Endodermal cell (in vitro differentiated cells): ENCODE data around the gene SPATA7. TPM values are rescaled to one million over a fixed set of nuclear protein-coding genes. Genes with fewer than 3 reads are reported as not detected.

Experiments used
- DNase-seq: peaks from one replicate; pipeline ENCODE4 v3.0.0-alpha.2; 2017
- H3K27ac ChIP-seq: 2 replicates; pipeline ENCODE4 v1.5.1; 2013; ENCODE audit warnings: mild to moderate bottlenecking, low read depth, low read length, moderate library complexity
- H3K27me3 ChIP-seq: 2 replicates; pipeline ENCODE4 v1.6.1; 2013; ENCODE audit warnings: mild to moderate bottlenecking, low read length, moderate library complexity; ENCODE audit not compliant: insufficient read depth, control insufficient read depth, poor library complexity, severe bottlenecking
- H3K36me3 ChIP-seq: 2 replicates; pipeline ENCODE4 v1.7.0; 2013; ENCODE audit warnings: mild to moderate bottlenecking, low read length, moderate library complexity; ENCODE audit not compliant: control insufficient read depth, insufficient read depth
- H3K4me1 ChIP-seq: one replicate; pipeline ENCODE4 v1.7.0; 2013; ENCODE audit warnings: low read length; ENCODE audit not compliant: control insufficient read depth, insufficient read depth
- H3K4me3 ChIP-seq: 2 replicates; pipeline ENCODE4 v1.5.1; 2013; ENCODE audit warnings: mild to moderate bottlenecking, low read length, moderate library complexity
- H3K9ac ChIP-seq: 2 replicates; pipeline ENCODE4 v1.6.1; 2013; ENCODE audit warnings: mild to moderate bottlenecking, low read length, moderate library complexity; ENCODE audit not compliant: poor library complexity, severe bottlenecking; ENCODE audit errors: extremely low read depth
- H3K9me3 ChIP-seq: 2 replicates; pipeline ENCODE4 v1.6.1; 2013; ENCODE audit warnings: mild to moderate bottlenecking, low read length, moderate library complexity; ENCODE audit not compliant: control insufficient read depth
- H3K27ac Mint-ChIP-seq: 2 replicates; pipeline ENCODE4 v1.8.0; 2020; ENCODE audit warnings: mixed read lengths
- H3K27me3 Mint-ChIP-seq: 2 replicates; pipeline ENCODE4 v1.8.0; 2021; ENCODE audit warnings: mild to moderate bottlenecking, mixed read lengths; ENCODE audit not compliant: insufficient read depth
- H3K36me3 Mint-ChIP-seq: 2 replicates; pipeline ENCODE4 v1.8.0; 2020; ENCODE audit warnings: low read depth, mixed read lengths
- H3K4me1 Mint-ChIP-seq: 2 replicates; pipeline ENCODE4 v1.8.0; 2020; ENCODE audit warnings: mixed read lengths
- H3K4me3 Mint-ChIP-seq: 2 replicates; pipeline ENCODE4 v1.8.0; 2020; ENCODE audit warnings: mild to moderate bottlenecking, moderate library complexity, mixed read lengths
- H3K9me3 Mint-ChIP-seq: 2 replicates; pipeline ENCODE4 v1.8.0; 2020; ENCODE audit warnings: mild to moderate bottlenecking, mixed read lengths
- CTCF ChIP-seq: fragments of 200-600 bp; sonication (generic); conservative IDR thresholded peaks from 2 replicates; pipeline ENCODE4 v1.5.0; 2021; ENCODE audit warnings: antibody characterized with exemption, mild to moderate bottlenecking
- WGBS, 2 experiments: methylation state at CpG; one replicate each; pipeline versions ENCODE4 v1.1.5 to v1.1.7; 2013; ENCODE audit warnings: missing lambda C conversion rate in 2 of 2, mixed read lengths in 1 of 2; ENCODE audit not compliant: insufficient coverage in 1 of 2, insufficient read length in 1 of 2; 5-methylcytosine and 5-hydroxymethylcytosine counted together
- total RNA-seq, 2 donors: library from RNA; stranded (reverse); fragmentation: NEBNext Ultra II Directional in 1 of 2; extraction: Animal tissue kit (Norgen Biotek cat#: 25700) in 1 of 2; gene quantifications; 2 replicates in 1 of 2; 3 replicates in 1 of 2; pipeline ENCODE4 v1.2.1, GENCODE V29; 2021

SPATA7 gene
- total RNA-seq, 2 donors from 2014 or later: 20.6 to 47.0 TPM

GRCh38 chr14:88392609-88393008 is 7.2 kb downstream of the SPATA7 start:
- DNase-seq: no peak
- H3K36me3 ChIP-seq: peaks cover 45% of the 10 kb centered on the region
- no peak for TF ChIP-seq CTCF
- Mint-ChIP-seq H3K36me3 (peaks cover 25% of the 10 kb centered on the region), H3K4me3 (no peak overlapping the region), H3K9me3 (peaks cover 5% of the 10 kb centered on the region), H3K4me1 (peaks cover 10% of the 10 kb centered on the region), H3K27me3 (no peaks in the 10 kb centered on the region), H3K27ac (no peak overlapping the region)
- 97 to 100% methylated on average over 1 of the region's 2 CpGs for WGBS, 2 experiments
- H3K4me1 ChIP-seq: peaks cover 3% of the 10 kb centered on the region
- no peaks in the 10 kb centered on the region for H3K27me3 ChIP-seq
- peaks cover 9% of the 10 kb centered on the region for H3K9me3 ChIP-seq
- no peak overlapping the region for H3K4me3 ChIP-seq
- H3K27ac ChIP-seq: no peak overlapping the region
- H3K9ac ChIP-seq: no peak overlapping the region

- H3K4me3 ChIP-seq: no peak overlapping the region
- Mint-ChIP-seq H3K27me3 (no peaks in the 10 kb centered on the region), H3K9me3 (peaks cover 46% of the 10 kb centered on the region), H3K4me3 (no peak overlapping the region), H3K27ac (no peak overlapping the region), H3K4me1 (no peaks in the 10 kb centered on the region), H3K36me3 (peaks cover 80% of the 10 kb centered on the region)
- 98 to 100% methylated on average over 1 to 5 of the region's 5 CpGs for WGBS, 2 experiments
- peaks cover 34% of the 10 kb centered on the region for H3K9me3 ChIP-seq
- H3K27me3 ChIP-seq: no peaks in the 10 kb centered on the region
- H3K4me1 ChIP-seq: no peaks in the 10 kb centered on the region
- H3K36me3 ChIP-seq: peaks cover 14% of the 10 kb centered on the region
- H3K27ac ChIP-seq: no peak overlapping the region
- no peak overlapping the region for H3K9ac ChIP-seq
- DNase-seq: peak; percentile 61
- no peak for TF ChIP-seq CTCF
Measured at GRCh38 chr14:88411039-88411438, 25.6 kb downstream of the SPATA7 start.

- peaks cover 34% of the 10 kb centered on the region for H3K36me3 ChIP-seq
- no peak for TF ChIP-seq CTCF
- H3K27me3 Mint-ChIP-seq: no peaks in the 10 kb centered on the region
- no peaks in the 10 kb centered on the region for H3K4me1 Mint-ChIP-seq
- H3K9me3 ChIP-seq: peaks cover 48% of the 10 kb centered on the region
- no peak overlapping the region for H3K27ac ChIP-seq
- no peaks in the 10 kb centered on the region for H3K27me3 ChIP-seq
- no peak overlapping the region for H3K27ac Mint-ChIP-seq
- H3K4me1 ChIP-seq: no peaks in the 10 kb centered on the region
- DNase-seq: no peak
- peaks cover 71% of the 10 kb centered on the region for H3K36me3 Mint-ChIP-seq
- H3K4me3 ChIP-seq: no peak overlapping the region
- no peak overlapping the region for H3K4me3 Mint-ChIP-seq
- no peak overlapping the region for H3K9ac ChIP-seq
- peaks cover 44% of the 10 kb centered on the region for H3K9me3 Mint-ChIP-seq
Measured at GRCh38 chr14:88417594-88417993, 32.1 kb downstream of the SPATA7 start.
